Uterus (tissue), 4 donors: ENCODE measurements around the gene CDH12. TPM values are rescaled to one million over a fixed set of nuclear protein-coding genes. Genes with fewer than 3 reads are reported as not detected.

Experiments used
- DNase-seq, 2 donors: peaks; one replicate each; pipeline ENCODE4 v3.0.0-alpha.2; 2019 to 2020
- H3K27ac ChIP-seq, 2 donors: fragments of 200-600 bp; sonication (generic); 1 replicate in 1 of 2; 2 replicates in 1 of 2; pipeline ENCODE4 v1.5.1; 2016 to 2018
- H3K27me3 ChIP-seq, 2 donors: fragments of 200-600 bp; sonication (generic); one replicate each; pipeline ENCODE4 v1.5.1; 2018 to 2019; ENCODE audit warnings: control low read depth in 1 of 2
- H3K36me3 ChIP-seq, 2 donors: fragments of 200-600 bp; sonication (generic); one replicate each; pipeline ENCODE4 v1.5.1; 2019; ENCODE audit warnings: control low read depth in 1 of 2
- H3K4me1 ChIP-seq, 2 donors: fragments of 200-600 bp; sonication (generic); one replicate each; pipeline ENCODE4 v1.5.1; 2018 to 2019; ENCODE audit warnings: control low read depth in 1 of 2
- H3K4me3 ChIP-seq, 2 donors: fragments of 200-600 bp; sonication (generic); 1 replicate in 1 of 2; 2 replicates in 1 of 2; pipeline ENCODE4 v1.5.1; 2018 to 2019; ENCODE audit warnings: mild to moderate bottlenecking in 1 of 2
- H3K9me3 ChIP-seq, 2 donors: fragments of 200-600 bp; sonication (generic); one replicate each; pipeline ENCODE4 v1.5.1; 2019; ENCODE audit warnings: control low read depth in 1 of 2
- POLR2A ChIP-seq, 2 donors: fragments of 450-650 bp; IDR thresholded peaks; one replicate each; pipeline ENCODE4 v1.6.1; 2016; ENCODE audit warnings: antibody characterized with exemption in 2 of 2, mild to moderate bottlenecking in 1 of 2, moderate library complexity in 1 of 2
- intact Hi-C: fragments of 100-400 bp; cut with DNase I; formaldehyde crosslinking; loops from one replicate; pipeline ENCODE4 v1.15.1; 2023; ENCODE audit warnings: low total_unique reads
- total RNA-seq, 4 donors: library from RNA; depleted of rRNA in 3 of 4; stranded (reverse); fragments of >200 nt in 3 of 4; gene quantifications; one replicate each; pipeline versions ENCODE4 v1.1.0 to v1.2.4, GENCODE V29; 2014 to 2023
- TF ChIP-seq, protein P1 (sequence below), 4 experiments: fragments of 200-600 bp in 2 of 4; fragments of 450-650 bp in 2 of 4; sonication (generic) in 2 of 4; IDR thresholded peaks; one replicate each; pipeline ENCODE4 v1.5.1; 2016 to 2019; ENCODE audit warnings: antibody characterized with exemption in 4 of 4, mild to moderate bottlenecking in 2 of 4, moderate library complexity in 1 of 4
- donor health status: DM: yes; HTN: yes; CAD: no.

The CDH12 gene
- total RNA-seq, 4 donors from 2014 or later = 0.37 to 2.0 TPM; not detected in 2

DNA sequence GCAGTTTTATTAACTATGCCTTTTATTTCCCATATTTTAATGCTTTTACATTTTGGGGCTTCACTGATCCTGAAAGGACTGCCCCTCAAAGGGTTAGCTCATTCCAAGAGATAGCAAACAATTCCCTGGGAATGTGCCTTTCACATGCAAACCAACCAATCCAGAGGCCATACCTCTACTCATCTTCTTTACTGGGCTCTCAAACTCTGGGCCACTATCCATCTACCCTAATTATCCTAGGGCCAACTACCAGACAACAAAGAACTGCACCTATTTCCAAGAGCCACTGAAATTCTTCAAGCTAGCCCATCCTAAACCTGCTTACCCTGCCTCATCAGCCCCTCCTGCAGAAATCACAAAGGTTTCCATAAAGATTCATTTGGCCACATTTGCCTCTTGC is 364.7 kb downstream of the CDH12 start:
- TF ChIP-seq, protein P1, sequence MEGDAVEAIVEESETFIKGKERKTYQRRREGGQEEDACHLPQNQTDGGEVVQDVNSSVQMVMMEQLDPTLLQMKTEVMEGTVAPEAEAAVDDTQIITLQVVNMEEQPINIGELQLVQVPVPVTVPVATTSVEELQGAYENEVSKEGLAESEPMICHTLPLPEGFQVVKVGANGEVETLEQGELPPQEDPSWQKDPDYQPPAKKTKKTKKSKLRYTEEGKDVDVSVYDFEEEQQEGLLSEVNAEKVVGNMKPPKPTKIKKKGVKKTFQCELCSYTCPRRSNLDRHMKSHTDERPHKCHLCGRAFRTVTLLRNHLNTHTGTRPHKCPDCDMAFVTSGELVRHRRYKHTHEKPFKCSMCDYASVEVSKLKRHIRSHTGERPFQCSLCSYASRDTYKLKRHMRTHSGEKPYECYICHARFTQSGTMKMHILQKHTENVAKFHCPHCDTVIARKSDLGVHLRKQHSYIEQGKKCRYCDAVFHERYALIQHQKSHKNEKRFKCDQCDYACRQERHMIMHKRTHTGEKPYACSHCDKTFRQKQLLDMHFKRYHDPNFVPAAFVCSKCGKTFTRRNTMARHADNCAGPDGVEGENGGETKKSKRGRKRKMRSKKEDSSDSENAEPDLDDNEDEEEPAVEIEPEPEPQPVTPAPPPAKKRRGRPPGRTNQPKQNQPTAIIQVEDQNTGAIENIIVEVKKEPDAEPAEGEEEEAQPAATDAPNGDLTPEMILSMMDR (IDR thresholded peaks at IDR 0.05) = no peak
- no peak for TF ChIP-seq POLR2A (IDR thresholded peaks at IDR 0.05)
- no peaks in the 10 kb centered on the region for H3K9me3 ChIP-seq
- intact Hi-C loops = no loop called here

DNA sequence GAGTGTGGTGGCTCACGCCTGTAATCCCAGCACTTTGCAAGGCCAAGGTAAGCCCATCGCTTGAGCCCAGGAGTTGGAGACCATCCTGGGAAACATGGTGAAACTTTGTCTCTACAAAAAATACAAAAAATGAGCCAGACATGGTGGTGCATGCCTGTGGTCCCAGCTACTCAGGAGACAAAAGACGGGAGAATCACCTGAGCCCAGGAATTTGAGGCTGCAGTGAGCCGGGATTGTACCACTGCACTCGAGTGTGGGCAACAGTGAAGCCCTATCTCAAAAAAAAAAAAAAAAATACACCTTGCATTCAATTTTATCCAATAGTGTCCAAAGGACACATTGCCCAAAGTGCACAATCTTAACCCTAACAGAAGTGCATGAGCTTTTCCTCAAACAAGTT is 372.8 kb downstream of the CDH12 start:
- DNase-seq = no peak
- no peaks in the 10 kb centered on the region for H3K36me3 ChIP-seq
- intact Hi-C loops = no loop called here
- H3K27ac ChIP-seq = no peak overlapping the region
- H3K4me3 ChIP-seq = no peak overlapping the region
- H3K4me1 ChIP-seq = no peaks in the 10 kb centered on the region
- TF ChIP-seq POLR2A (IDR thresholded peaks at IDR 0.05) = no peak
- TF ChIP-seq, protein P1 (IDR thresholded peaks at IDR 0.05) = no peak
- H3K27me3 ChIP-seq = no peaks in the 10 kb centered on the region
- H3K9me3 ChIP-seq = no peaks in the 10 kb centered on the region

More for the DNA sequence above, 364.7 kb downstream of the CDH12 start:
- no peak overlapping the region for H3K27ac ChIP-seq
- DNase-seq = no peak
- H3K4me1 ChIP-seq = no peaks in the 10 kb centered on the region
- no peaks in the 10 kb centered on the region for H3K36me3 ChIP-seq
- H3K27me3 ChIP-seq = no peaks in the 10 kb centered on the region
- no peak overlapping the region for H3K4me3 ChIP-seq

DNA sequence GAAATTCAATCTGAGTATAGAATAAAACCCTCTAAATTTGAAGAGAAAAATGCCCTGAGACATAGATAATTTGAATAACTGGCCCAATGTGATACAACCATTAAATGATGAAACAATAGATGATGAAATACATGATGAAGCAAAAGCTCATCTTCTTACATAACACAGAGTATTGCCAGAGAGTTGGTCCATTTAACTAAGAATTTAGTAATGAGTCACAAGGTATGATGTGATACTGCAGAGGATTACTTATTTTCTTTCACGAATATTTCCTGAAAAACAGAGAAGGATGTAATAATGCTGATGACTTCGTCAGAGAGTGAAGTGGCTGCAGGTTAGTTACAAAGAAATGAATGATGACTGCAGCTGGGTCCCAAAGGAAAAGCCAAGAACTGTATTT is 379.3 kb downstream of the CDH12 start:
- H3K27me3 ChIP-seq = no peaks in the 10 kb centered on the region
- no peaks in the 10 kb centered on the region for H3K36me3 ChIP-seq
- TF ChIP-seq POLR2A (IDR thresholded peaks at IDR 0.05) = no peak
- TF ChIP-seq, protein P1 (IDR thresholded peaks at IDR 0.05) = no peak
- no peak for DNase-seq
- no peak overlapping the region for H3K4me3 ChIP-seq
- H3K4me1 ChIP-seq = no peaks in the 10 kb centered on the region
- H3K27ac ChIP-seq = no peak overlapping the region
- no peaks in the 10 kb centered on the region for H3K9me3 ChIP-seq
- intact Hi-C loops = no loop called here

DNA sequence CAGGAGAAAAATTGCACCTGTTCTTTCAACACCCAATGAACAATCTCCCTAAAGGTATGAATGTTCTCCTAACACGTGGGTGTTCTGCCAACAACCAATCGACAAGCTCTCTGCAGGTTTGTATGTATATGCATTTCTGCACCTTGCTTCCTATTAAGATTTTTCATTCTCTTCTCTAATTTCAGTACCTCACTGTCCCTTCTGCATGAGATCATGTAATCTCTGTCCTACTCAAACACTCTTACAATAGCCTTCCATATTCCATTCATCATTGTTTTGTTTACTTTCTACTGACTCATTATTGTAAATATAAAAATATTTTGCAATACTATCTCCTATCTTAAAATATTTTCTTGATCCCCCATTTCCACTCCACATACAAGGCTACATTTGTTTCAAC is 382.0 kb downstream of the CDH12 start:
- H3K4me1 ChIP-seq = no peaks in the 10 kb centered on the region
- intact Hi-C loops = no loop called here
- no peaks in the 10 kb centered on the region for H3K36me3 ChIP-seq
- TF ChIP-seq, protein P1 (IDR thresholded peaks at IDR 0.05) = no peak
- no peak for TF ChIP-seq POLR2A (IDR thresholded peaks at IDR 0.05)
- no peaks in the 10 kb centered on the region for H3K9me3 ChIP-seq
- H3K27ac ChIP-seq = no peak overlapping the region
- DNase-seq = no peak
- no peak overlapping the region for H3K4me3 ChIP-seq
- H3K27me3 ChIP-seq = no peaks in the 10 kb centered on the region

DNA sequence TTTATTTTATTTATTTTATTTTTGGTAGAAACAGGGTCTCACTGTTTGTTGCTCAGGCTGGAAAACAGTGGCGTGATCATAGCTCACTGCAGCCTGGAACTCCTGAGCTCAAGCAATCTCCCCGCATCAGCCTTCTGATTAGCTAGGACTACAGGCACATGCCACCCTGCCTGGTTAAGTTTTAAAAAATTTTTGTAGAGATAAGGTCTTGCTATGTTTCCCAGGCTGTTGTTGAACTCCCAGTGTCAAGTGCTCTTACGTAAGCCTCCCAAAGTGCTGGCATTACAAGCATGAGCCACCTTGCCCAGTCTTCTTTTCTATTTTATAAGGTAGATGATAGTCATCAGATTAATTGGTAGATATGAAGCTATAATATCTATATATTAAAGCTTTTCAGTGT is 382.7 kb downstream of the CDH12 start:
- H3K4me1 ChIP-seq = no peaks in the 10 kb centered on the region
- H3K9me3 ChIP-seq = no peaks in the 10 kb centered on the region
- no peak overlapping the region for H3K4me3 ChIP-seq
- no peak for DNase-seq
- no peaks in the 10 kb centered on the region for H3K27me3 ChIP-seq
- intact Hi-C loops = no loop called here
- TF ChIP-seq, protein P1 (IDR thresholded peaks at IDR 0.05) = no peak
- no peak overlapping the region for H3K27ac ChIP-seq
- H3K36me3 ChIP-seq = no peaks in the 10 kb centered on the region
